KMS-11 (cell line): ENCODE data around the gene C6orf47.

Source experiments
- H2AFZ ChIP-seq: fragments of 200-600 bp; sonication (generic); 2 replicates; pipeline ENCODE4 v1.6.1; 2016; ENCODE audit warnings: antibody characterized with exemption, mixed run types, low read depth
- H3K27ac ChIP-seq: fragments of 200-600 bp; sonication (generic); 2 replicates; pipeline ENCODE4 v1.6.1; 2016; ENCODE audit warnings: mild to moderate bottlenecking, mixed run types
- H3K27me3 ChIP-seq: fragments of 200-600 bp; sonication (generic); 2 replicates; pipeline ENCODE4 v1.6.1; 2017; ENCODE audit warnings: mild to moderate bottlenecking, low read depth, mixed run types, moderate library complexity; ENCODE audit not compliant: insufficient read depth
- H3K36me3 ChIP-seq: fragments of 200-600 bp; sonication (generic); 2 replicates; pipeline ENCODE4 v1.6.1; 2017; ENCODE audit warnings: mild to moderate bottlenecking, mixed run types; ENCODE audit not compliant: insufficient read depth
- H3K4me1 ChIP-seq: fragments of 200-600 bp; sonication (generic); 2 replicates; pipeline ENCODE4 v1.6.1; 2016; ENCODE audit warnings: mild to moderate bottlenecking, low read depth, mixed run types; ENCODE audit not compliant: poor library complexity, severe bottlenecking
- H3K4me2 ChIP-seq: fragments of 200-600 bp; sonication (generic); 2 replicates; pipeline ENCODE4 v1.7.0; 2016; ENCODE audit warnings: mild to moderate bottlenecking, mixed run types
- H3K4me3 ChIP-seq: fragments of 200-600 bp; sonication (generic); IDR thresholded peaks from 2 replicates; pipeline ENCODE4 v1.6.1; 2017; ENCODE audit warnings: low read depth, low read length, mixed read lengths; ENCODE audit not compliant: insufficient read depth
- H3K79me2 ChIP-seq: fragments of 200-600 bp; sonication (generic); 2 replicates; pipeline ENCODE4 v1.6.1; 2016; ENCODE audit warnings: low read depth, mixed run types; ENCODE audit not compliant: insufficient read depth
- H3K9ac ChIP-seq: fragments of 200-600 bp; sonication (generic); 2 replicates; pipeline ENCODE4 v1.6.1; 2016; ENCODE audit warnings: mild to moderate bottlenecking, mixed run types
- H4K20me1 ChIP-seq: fragments of 200-600 bp; sonication (generic); 2 replicates; pipeline ENCODE4 v1.6.1; 2016; ENCODE audit warnings: mild to moderate bottlenecking, mixed run types; ENCODE audit not compliant: insufficient read depth
- CTCF ChIP-seq: fragments of 200-600 bp; sonication (generic); conservative IDR thresholded peaks from 2 replicates; pipeline ENCODE4 v1.6.1; 2017; ENCODE audit warnings: low read depth, mild to moderate bottlenecking, antibody characterized with exemption, low read length, moderate library complexity, mixed read lengths

The C6orf47 gene

GRCh38 chr6:31631209-31631608 is 29.4 kb downstream of the C6orf47 start:
- Histone ChIP-seq H4K20me1 (no peaks in the 10 kb centered on the region), H3K79me2 (no peaks in the 10 kb centered on the region; the same call in 1 of the 2 replicates), H3K4me3 (no peak overlapping the region), H3K36me3 (peaks cover 12% of the 10 kb centered on the region; the same call in 1 of the 2 replicates), H2AFZ (no peak overlapping the region), H3K4me2 (no peak overlapping the region), H3K27ac (no peak overlapping the region), H3K27me3 (no peaks in the 10 kb centered on the region), H3K4me1 (no peaks in the 10 kb centered on the region), H3K9ac (no peak overlapping the region)
- no peak for TF ChIP-seq CTCF

- Histone ChIP-seq H4K20me1 (no peaks in the 10 kb centered on the region), H2AFZ (no peak overlapping the region), H3K9ac (no peak overlapping the region), H3K4me2 (no peak overlapping the region), H3K27me3 (no peaks in the 10 kb centered on the region), H3K4me1 (no peaks in the 10 kb centered on the region), H3K36me3 (peaks cover 20% of the 10 kb centered on the region; the same call in 1 of the 2 replicates), H3K4me3 (no peak overlapping the region), H3K27ac (no peak overlapping the region), H3K79me2 (no peaks in the 10 kb centered on the region; the same call in 1 of the 2 replicates)
- no peak for TF ChIP-seq CTCF
These were observed 30.2 kb downstream of the C6orf47 start for GRCh38 chr6:31630177-31630934.

DNA sequence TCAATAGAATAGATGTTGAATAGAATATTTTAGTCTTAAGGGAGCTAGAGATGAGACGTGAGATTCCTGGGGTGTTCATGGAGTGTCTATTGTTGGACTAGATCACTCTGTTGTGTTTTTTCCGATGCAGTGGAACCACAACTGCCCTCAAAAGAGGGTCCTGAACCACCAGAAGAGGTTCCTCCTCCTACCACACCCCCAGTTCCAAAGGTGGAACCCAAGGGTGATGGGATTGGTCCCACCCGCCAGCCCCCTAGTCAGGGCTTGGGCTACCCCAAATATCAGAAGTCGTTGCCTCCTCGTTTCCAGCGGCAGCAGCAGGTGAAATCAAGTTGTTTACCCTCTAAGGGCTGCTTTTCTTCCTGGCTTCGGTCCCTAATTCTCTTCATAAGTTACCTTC is 31.6 kb downstream of the C6orf47 start:
- Histone ChIP-seq H3K4me1 (no peaks in the 10 kb centered on the region), H3K27ac (no peak overlapping the region), H3K79me2 (peaks cover 6% of the 10 kb centered on the region; the same call in 1 of the 2 replicates), H3K36me3 (peaks cover 24% of the 10 kb centered on the region; the same call in 1 of the 2 replicates), H3K4me3 (no peak overlapping the region), H3K4me2 (no peak overlapping the region), H2AFZ (no peak overlapping the region), H3K9ac (no peak overlapping the region), H4K20me1 (no peaks in the 10 kb centered on the region), H3K27me3 (no peaks in the 10 kb centered on the region)
- TF ChIP-seq CTCF = no peak

GRCh38 chr6:31627690-31628287 is 32.8 kb downstream of the C6orf47 start:
- H3K9ac ChIP-seq = no peak overlapping the region

More at GRCh38 chr6:31627690-31628287, 32.8 kb downstream of the C6orf47 start:
- H3K79me2 ChIP-seq = peaks cover 18% of the 10 kb centered on the region
- H3K36me3 ChIP-seq = peaks cover 31% of the 10 kb centered on the region; the same call in 1 of the 2 replicates
- TF ChIP-seq CTCF = no peak
- no peaks in the 10 kb centered on the region for H3K27me3 ChIP-seq
- peaks cover under 1% of the 10 kb centered on the region for H3K4me1 ChIP-seq
- no peaks in the 10 kb centered on the region for H4K20me1 ChIP-seq
- no peak overlapping the region for H3K4me3 ChIP-seq
- no peak overlapping the region for H3K4me2 ChIP-seq
- H3K27ac ChIP-seq = no peak overlapping the region
- no peak overlapping the region for H2AFZ ChIP-seq
